Endodermal cell (in vitro differentiated cells): ENCODE measurements around the gene FCGBP. TPM values are rescaled to one million over a fixed set of nuclear protein-coding genes. Genes with fewer than 3 reads are reported as not detected.
"Not testable (repeated sequence)": the region's sequence is repeated elsewhere in the genome, so short reads cannot be mapped to it uniquely, and the experiment has no call there.

ENCODE experiments used
- DNase-seq: peaks from one replicate; pipeline ENCODE4 v3.0.0-alpha.2; 2017
- H3K27ac ChIP-seq: 2 replicates; pipeline ENCODE4 v1.5.1; 2013; ENCODE audit warnings: mild to moderate bottlenecking, low read depth, low read length, moderate library complexity
- H3K27me3 ChIP-seq: 2 replicates; pipeline ENCODE4 v1.6.1; 2013; ENCODE audit warnings: mild to moderate bottlenecking, low read length, moderate library complexity; ENCODE audit not compliant: insufficient read depth, control insufficient read depth, poor library complexity, severe bottlenecking
- H3K36me3 ChIP-seq: 2 replicates; pipeline ENCODE4 v1.7.0; 2013; ENCODE audit warnings: mild to moderate bottlenecking, low read length, moderate library complexity; ENCODE audit not compliant: control insufficient read depth, insufficient read depth
- H3K4me1 ChIP-seq: one replicate; pipeline ENCODE4 v1.7.0; 2013; ENCODE audit warnings: low read length; ENCODE audit not compliant: control insufficient read depth, insufficient read depth
- H3K4me3 ChIP-seq: 2 replicates; pipeline ENCODE4 v1.5.1; 2013; ENCODE audit warnings: mild to moderate bottlenecking, low read length, moderate library complexity
- H3K9ac ChIP-seq: 2 replicates; pipeline ENCODE4 v1.6.1; 2013; ENCODE audit warnings: mild to moderate bottlenecking, low read length, moderate library complexity; ENCODE audit not compliant: poor library complexity, severe bottlenecking; ENCODE audit errors: extremely low read depth
- H3K9me3 ChIP-seq: 2 replicates; pipeline ENCODE4 v1.6.1; 2013; ENCODE audit warnings: mild to moderate bottlenecking, low read length, moderate library complexity; ENCODE audit not compliant: control insufficient read depth
- H3K27ac Mint-ChIP-seq: 2 replicates; pipeline ENCODE4 v1.8.0; 2020; ENCODE audit warnings: mixed read lengths
- H3K27me3 Mint-ChIP-seq: 2 replicates; pipeline ENCODE4 v1.8.0; 2021; ENCODE audit warnings: mild to moderate bottlenecking, mixed read lengths; ENCODE audit not compliant: insufficient read depth
- H3K36me3 Mint-ChIP-seq: 2 replicates; pipeline ENCODE4 v1.8.0; 2020; ENCODE audit warnings: low read depth, mixed read lengths
- H3K4me1 Mint-ChIP-seq: 2 replicates; pipeline ENCODE4 v1.8.0; 2020; ENCODE audit warnings: mixed read lengths
- H3K4me3 Mint-ChIP-seq: 2 replicates; pipeline ENCODE4 v1.8.0; 2020; ENCODE audit warnings: mild to moderate bottlenecking, moderate library complexity, mixed read lengths
- H3K9me3 Mint-ChIP-seq: 2 replicates; pipeline ENCODE4 v1.8.0; 2020; ENCODE audit warnings: mild to moderate bottlenecking, mixed read lengths
- WGBS, 2 experiments: methylation state at CpG; one replicate each; pipeline versions ENCODE4 v1.1.5 to v1.1.7; 2013; ENCODE audit warnings: missing lambda C conversion rate in 2 of 2, mixed read lengths in 1 of 2; ENCODE audit not compliant: insufficient coverage in 1 of 2, insufficient read length in 1 of 2; 5-methylcytosine and 5-hydroxymethylcytosine counted together
- total RNA-seq, 2 donors: library from RNA; stranded (reverse); fragmentation: NEBNext Ultra II Directional in 1 of 2; extraction: Animal tissue kit (Norgen Biotek cat#: 25700) in 1 of 2; gene quantifications; 2 replicates in 1 of 2; 3 replicates in 1 of 2; pipeline ENCODE4 v1.2.1, GENCODE V29; 2021

Gene FCGBP
- total RNA-seq, 2 donors from 2014 or later: 0.29 to 0.62 TPM

GRCh38 chr19:39884721-39885120, 49.7 kb downstream of the FCGBP start:
- WGBS, 2 experiments: 81% methylated on average over 1 of the region's 9 CpGs; no CpG with 5 or more reads in 1 of the 2 experiments
- DNase-seq, H3K9me3 ChIP-seq, H3K9me3 Mint-ChIP-seq, H3K4me3 ChIP-seq, H3K4me1 ChIP-seq, H3K27ac Mint-ChIP-seq, H3K27me3 Mint-ChIP-seq, H3K36me3 Mint-ChIP-seq, H3K27me3 ChIP-seq, H3K4me1 Mint-ChIP-seq, H3K9ac ChIP-seq, H3K27ac ChIP-seq, H3K4me3 Mint-ChIP-seq, H3K36me3 ChIP-seq: not testable (repeated sequence)

Other genes starting within 250 kb of the FCGBP start
- not detected for gene LGALS14, start 230.2 kb downstream of the FCGBP start, total RNA-seq
- not detected for gene CLC, start 196.6 kb downstream of the FCGBP start, total RNA-seq
- gene LEUTX, start 155.8 kb downstream of the FCGBP start, total RNA-seq: not detected
- gene DYRK1B, start 100.5 kb downstream of the FCGBP start, total RNA-seq: 10 to 100 TPM; 21.8 to 37.7 TPM
- gene FBL, start 88.3 kb downstream of the FCGBP start, total RNA-seq: 100 to 1,000 TPM; 356 to 387 TPM
- gene PSMC4, start 36.5 kb upstream of the FCGBP start, total RNA-seq: 10 to 100 TPM; 88.9 to 96.9 TPM
- 1 to 10 TPM; 2.5 to 4.6 TPM for gene ZNF546, start 62.4 kb upstream of the FCGBP start, total RNA-seq
- 10 to 100 TPM; 24.7 to 30.5 TPM for gene ZNF780B, start 121.6 kb upstream of the FCGBP start, total RNA-seq
- gene ZNF780A, start 156.3 kb upstream of the FCGBP start, total RNA-seq: 10 to 100 TPM; 20.5 to 21.2 TPM